ENCODE data around the gene CARD9.
A peak's percentile ranks its signal among the peaks of the same experiment; 100 is the strongest.
"Not testable (repeated sequence)": the region's sequence is repeated elsewhere in the genome, so short reads cannot be mapped to it uniquely, and the experiment has no call there.

The CARD9 gene

DNA sequence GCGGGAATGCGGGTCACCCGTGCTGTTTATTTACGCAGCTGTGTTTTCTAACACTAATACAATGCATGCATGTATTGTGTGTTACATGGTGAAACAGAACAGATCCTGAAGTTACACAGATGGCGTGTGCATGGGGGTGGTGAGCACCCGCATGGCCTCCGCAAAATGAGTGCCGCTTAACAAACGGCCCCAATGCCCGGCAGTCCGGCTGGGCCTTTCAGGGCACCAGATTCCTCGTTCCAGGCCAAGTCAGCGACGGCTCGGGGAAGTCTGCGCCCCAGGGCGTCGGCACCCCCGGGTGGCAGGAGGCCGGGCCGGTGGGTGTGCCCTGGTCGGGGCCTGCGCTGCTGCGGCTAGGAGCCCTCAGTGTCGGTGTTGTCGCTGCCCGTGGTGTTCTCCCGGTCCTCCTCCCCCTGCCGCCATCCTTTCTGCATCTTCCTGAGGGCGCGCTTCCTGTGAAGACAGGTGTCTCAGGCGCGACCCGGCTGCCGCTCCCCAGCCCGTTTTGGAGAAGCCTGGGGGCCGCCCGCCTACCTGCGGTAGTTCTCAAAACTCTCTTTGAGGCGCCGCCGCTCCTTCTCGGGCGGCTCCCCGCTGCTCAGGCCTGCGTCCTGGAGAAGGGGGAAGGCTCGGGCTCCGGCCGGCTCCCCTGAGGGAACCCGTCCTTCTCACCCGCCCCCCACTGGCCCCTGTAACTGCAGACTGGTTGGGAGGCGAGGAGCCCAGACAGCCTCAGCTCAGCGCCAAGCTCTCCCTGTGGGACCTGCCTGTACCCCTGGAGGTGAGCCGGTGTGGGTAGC, 9.3 kb downstream of the CARD9 start:
- DNase-seq (ENCODE audit: low read depth): no peak

DNA sequence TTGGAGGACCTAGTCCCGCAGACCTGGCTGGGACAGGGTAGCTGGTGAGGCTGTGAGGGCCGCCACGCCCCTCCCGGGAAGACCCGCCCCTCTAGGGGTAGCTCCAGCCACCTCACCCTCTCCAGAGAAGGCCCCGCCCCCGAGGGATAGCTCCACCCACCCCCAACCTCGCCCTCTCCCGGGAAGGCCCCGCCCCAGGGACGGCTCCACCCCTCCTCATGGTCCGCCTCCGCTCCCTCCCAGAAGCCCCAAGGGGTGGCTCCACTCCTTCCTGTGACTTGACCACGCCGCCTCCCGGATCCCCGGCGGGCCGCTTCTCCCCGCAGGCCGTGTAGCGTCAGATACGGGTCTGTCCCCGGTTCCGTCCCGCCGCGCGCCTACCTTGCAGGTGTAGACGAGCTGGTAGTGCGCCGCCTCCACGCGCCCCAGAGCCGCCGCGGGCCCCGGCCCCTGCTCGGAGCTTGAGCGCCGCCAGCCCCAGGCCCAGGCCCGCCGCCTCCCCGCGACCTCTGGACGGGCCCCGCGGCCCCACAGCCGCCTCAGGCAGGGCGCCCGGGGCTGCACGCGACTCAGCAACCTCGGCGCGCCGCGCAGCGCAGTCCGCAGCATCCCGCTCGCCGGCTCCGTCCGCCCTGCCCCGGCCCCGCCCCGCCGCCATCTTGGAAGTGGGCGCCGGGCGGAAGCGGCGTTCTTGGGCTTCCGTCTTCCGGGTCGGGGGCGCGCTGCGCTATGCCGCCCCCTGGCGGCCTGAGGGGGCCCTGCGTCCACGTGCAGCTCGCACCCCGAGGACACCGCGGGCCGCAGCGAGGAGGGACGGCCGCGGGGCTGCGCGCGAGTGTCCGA, 10.1 kb downstream of the CARD9 start, which contains the start of gene DNLZ:
Gene DNLZ (minus strand): TSS at position 639 of the 843 bp plus-strand sequence. CDS start 30 bp downstream, at position 609.
- DNase-seq (ENCODE audit: low read depth): peak; percentile 86

- no peak for DNase-seq (ENCODE audit: low read depth)
Observed at GRCh38 chr9:136362450-136362784, 11.1 kb downstream of the CARD9 start.

GRCh38 chr9:136361754-136362449, 11.6 kb downstream of the CARD9 start:
- DNase-seq (ENCODE audit: low read depth): no peak

DNA sequence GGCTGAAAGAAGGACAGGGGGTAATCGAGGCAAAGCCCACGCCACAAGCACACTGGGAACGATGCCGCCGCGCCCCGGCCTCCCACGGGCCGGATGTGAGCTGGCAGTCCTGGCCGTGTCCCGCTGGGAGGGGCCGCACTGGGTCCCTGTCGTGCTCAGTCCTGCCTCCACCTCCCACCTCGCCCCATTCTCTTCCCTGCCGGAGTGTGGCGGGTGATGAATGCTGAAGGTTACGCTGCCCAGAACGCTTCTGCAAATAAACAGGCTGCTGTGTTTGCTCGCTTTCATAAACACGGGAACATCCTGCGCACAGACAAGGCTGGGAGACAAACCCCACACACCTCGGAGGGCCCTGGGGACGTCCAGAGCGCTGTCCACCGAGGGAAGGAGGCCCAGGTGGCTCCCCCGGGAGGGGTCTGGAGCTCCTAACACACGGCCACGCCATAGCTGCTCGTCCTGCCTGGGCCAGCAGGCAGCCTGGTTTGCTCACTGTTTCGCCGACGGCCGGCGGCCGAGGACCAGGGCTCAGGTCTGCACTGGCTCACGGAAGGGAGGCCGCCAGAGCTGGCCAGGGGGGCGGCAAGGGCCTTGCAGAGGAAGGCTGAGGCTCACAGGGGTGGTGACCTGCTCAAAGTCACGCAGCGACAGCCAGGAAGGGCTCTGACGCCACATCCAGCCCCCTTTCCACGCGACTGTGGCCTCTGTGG, 12.3 kb downstream of the CARD9 start:
- no peak for DNase-seq (ENCODE audit: low read depth)

GRCh38 chr9:136359774-136360718, 13.4 kb downstream of the CARD9 start:
- no peak for DNase-seq (ENCODE audit: low read depth)

GRCh38 chr9:136358888-136359287, 14.6 kb downstream of the CARD9 start:
- no peak for DNase-seq (ENCODE audit: low read depth)

- DNase-seq (ENCODE audit: low read depth): no peak
Observed at GRCh38 chr9:136358016-136358415, 15.5 kb downstream of the CARD9 start.

- DNase-seq (ENCODE audit: low read depth): no peak
Observed at GRCh38 chr9:136357202-136357725, 16.2 kb downstream of the CARD9 start.

GRCh38 chr9:136355616-136356557, 17.6 kb downstream of the CARD9 start:
- DNase-seq (ENCODE audit: low read depth): no peak

GRCh38 chr9:136354592-136355085, 18.8 kb downstream of the CARD9 start:
- DNase-seq (ENCODE audit: low read depth): no peak

DNA sequence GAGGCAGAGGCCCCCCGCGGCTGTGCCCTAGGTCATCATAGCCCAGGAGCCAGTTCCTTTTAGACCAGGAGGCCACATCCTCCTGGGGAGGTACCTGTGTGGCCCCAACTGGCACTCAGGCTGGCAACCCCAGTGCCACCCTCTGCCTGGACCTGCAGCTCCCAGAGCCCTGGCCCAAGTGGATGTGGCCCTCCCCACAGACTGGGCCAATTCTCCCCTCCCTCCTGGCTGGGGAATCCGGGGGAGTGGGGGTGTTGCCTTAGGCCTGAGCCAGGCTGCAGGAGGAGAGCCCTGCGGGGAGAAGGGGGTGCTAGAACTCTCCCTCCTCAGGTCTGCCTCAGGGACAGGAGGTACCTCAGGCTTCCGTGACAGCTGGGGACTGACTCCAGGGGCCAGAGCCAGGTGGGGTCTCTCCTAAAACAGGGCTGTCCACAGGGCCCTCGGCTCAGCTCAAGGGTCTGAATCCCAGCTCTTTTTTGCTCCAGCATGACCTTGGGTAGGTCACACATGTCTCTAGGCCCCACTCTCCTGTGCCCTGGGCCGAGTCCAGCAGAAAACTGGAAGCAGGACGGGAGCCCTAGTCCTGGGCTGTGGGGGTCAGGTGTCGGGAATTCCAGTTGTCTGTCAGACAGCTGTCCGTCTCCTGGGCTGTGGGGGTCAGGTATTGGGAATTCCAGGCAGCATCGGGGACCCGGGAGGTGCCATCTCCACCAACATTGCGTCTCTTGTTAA, 19.5 kb downstream of the CARD9 start:
- DNase-seq (ENCODE audit: low read depth): no peak

DNA sequence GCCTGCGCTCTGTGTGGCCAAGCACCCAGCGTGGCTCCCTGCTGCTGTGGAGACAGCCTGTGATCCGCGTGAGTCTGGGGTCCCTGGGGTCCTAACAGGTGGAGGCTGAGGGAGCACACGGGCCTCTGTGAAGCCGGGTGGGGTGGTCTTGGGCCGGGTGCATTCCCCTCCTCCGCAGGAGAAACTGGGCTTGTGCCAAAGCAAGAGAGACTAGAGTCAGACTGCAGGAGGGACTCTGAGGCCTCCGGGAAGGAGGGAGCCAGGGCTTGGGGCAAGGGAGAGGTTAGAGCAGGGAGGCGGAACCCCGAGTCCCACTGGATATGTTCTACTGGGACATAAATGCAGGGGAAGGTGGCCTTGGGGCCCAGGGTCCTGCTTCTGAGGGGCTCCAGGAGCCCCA, 20.4 kb downstream of the CARD9 start:
- DNase-seq (ENCODE audit: low read depth): no peak

DNA sequence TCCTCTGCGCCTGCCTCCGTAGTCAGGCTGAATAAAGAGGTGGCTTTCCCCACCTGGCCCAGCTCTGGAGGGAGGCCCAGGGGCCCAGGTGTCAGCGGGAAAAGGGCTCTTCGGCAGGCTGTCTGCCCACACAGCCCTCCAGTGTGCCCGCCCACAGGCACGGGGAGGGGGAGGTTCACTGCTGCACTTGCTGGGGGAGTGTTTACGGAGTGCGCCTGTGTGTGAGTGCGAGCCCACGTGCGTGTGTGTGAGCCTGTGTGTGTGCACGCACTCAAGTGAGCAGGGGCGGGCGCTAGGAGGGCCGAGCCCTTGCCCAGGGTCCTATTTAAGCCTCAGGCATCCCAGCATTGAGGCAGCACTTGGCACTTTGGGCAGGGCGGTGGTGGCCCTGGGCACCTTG, 20.8 kb downstream of the CARD9 start:
- DNase-seq (ENCODE audit: low read depth): no peak

DNA sequence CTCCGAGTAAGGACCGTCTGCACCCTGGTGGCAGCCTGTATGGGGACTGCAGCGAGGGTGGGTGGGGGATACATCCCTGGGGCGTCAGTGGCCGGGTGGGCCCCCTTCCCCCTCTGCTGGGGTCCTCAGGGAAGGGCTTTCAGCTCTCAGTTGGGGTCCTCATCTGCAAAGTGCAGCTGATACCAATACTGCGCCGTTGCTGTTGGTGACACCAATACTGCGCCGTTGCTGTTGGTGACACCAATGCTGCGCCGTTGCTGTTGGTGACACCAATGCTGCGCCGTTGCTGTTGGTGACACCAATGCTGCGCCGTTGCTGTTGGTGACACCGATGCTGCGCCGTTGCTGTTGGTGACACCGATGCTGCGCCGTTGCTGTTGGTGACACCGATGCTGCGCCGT, 21.6 kb downstream of the CARD9 start:
- not testable (repeated sequence) for DNase-seq (ENCODE audit: low read depth)

DNA sequence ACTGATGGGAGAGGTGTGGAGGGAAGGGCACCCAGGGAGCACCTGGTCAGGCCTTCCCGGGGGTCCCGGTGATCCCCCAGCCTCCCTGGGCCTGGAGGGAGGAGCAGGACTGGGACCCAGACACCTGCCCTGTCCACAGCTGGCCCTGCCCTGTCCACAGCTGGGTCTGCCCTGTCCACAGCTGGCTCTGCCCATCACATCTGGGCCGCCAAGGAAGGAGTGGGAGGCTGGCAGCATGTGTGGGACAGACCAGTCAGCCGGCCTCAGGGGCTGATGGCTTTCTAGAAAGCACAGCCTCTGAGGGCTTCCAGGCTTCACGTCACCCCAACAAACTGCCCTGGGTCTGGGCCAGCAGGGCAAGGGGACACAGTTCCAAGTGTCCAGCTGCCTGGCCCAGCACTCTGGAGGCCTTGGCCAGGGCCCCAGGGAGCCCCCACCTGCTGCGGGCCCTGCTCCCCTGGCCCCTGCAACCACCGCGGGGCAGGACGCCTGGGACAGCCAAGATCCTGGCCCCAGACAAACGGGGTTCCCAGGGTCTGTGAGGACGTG, 22.1 kb downstream of the CARD9 start:
- no peak for DNase-seq (ENCODE audit: low read depth)

DNA sequence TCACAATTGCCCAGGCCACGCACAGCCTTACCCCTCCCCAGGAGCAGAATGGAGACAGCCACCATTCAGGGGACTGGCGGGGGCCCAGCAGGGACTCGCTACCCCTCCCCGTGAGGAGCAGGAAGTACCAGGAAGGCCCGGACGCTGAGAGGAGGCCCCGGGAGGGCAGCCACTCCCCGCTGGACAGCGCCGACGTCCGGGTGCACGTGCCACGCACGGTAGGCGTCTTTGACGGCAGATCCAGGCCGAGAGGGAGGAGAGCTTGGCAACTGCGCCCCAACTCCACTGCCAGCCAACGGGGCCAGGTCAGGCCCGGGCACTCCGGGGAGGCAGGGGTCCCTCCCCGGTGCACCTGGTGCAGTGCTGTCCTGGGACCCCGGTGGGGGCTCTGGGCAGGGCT, 23.9 kb downstream of the CARD9 start:
- DNase-seq (ENCODE audit: low read depth): no peak

DNA sequence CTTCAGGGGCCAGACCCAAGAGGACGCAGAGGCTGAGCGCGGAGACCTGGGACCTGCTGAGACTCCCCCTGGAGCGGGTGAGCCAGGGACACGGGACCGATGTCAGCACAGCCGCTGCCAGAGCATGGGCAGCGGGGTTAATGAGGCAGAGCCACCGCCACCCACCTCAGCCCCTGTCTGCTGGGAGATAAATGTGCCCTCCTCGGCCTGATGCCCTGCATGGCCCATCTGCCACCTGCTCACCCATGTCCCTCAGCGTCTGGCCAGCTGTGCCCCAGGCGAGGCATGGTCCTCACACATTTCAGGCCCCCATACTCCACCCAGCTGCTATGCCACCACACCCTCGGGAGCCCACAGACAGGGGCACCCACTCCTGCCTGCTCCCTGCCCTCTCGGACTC, 24.8 kb downstream of the CARD9 start:
- DNase-seq (ENCODE audit: low read depth): no peak

All from stimulated activated CD8-positive, alpha-beta memory T cell treated with anti-CD3 and anti-CD28 coated beads, Interleukin-12 subunit alpha, Interleukin-12 subunit beta, amount 100 ng/mL, for 4 hours (primary cell).